ENCODE data around the gene TAGLN2. TPM values are rescaled to one million over a fixed set of nuclear protein-coding genes. Genes with fewer than 3 reads are reported as not detected.
A peak's percentile ranks its signal among the peaks of the same experiment; 100 is the strongest.

The TAGLN2 gene
- polyA plus RNA-seq, 3 donors = 658 to 1,259 (median 918) TPM

DNA sequence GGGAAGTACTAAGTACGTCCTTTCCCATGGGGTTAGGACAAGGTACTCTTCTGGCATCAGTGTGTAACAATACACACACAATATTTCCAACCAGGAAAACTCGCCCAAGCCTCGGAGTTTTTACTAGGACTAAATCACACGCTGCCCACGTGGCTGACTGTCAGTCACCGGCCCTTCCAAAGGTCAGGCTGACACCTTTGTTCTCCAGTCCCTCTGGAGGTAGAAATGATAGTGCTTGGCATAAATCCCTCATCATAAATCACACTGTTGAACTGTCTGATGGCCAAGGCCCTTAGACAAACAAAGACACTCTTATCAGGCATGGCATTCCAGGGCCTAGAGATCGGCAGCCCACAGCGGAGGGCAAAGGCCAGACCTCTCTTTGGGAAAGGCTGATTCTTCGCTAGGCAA lies 45.6 kb upstream of the TAGLN2 start:
- H3K27ac Mint-ChIP-seq = no peak overlapping the region
- H3K4me3 Mint-ChIP-seq = no peak overlapping the region
- Histone ChIP-seq H3K4me1 (ENCODE audit: control insufficient read depth in 1 of 2, insufficient read depth in 2 of 2, low read length in 2 of 2) (peaks cover 9 to 11% of the 10 kb centered on the region in 2 donors), H2AFZ (ENCODE audit: insufficient read depth, low read depth, low read length, poor library complexity, severe bottlenecking) (no peak overlapping the region), H3K4me2 (replicated peaks; ENCODE audit: extremely low read depth, low read length, poor library complexity, severe bottlenecking) (no peak overlapping the region), H3K4me3 (replicated peaks in 1 of 3; ENCODE audit: low read depth in 2 of 3, low read length in 3 of 3) (no peak overlapping the region), H3K79me2 (ENCODE audit: insufficient read depth, low read length) (no peaks in the 10 kb centered on the region), H3K27me3 (ENCODE audit: control insufficient read depth in 2 of 2, insufficient read depth in 2 of 2, low read length in 2 of 2) (peaks cover 0 to 11% of the 10 kb centered on the region in 2 donors), H3K36me3 (replicated peaks in 1 of 2; ENCODE audit: control insufficient read depth in 1 of 2, insufficient read depth in 2 of 2, low read length in 2 of 2) (no peaks in the 10 kb centered on the region), H3K9me3 (replicated peaks in 1 of 2; ENCODE audit: control insufficient read depth in 1 of 2, insufficient read depth in 1 of 2, low read length in 2 of 2) (no peaks in the 10 kb centered on the region), H3K9ac (ENCODE audit: insufficient read depth, low read length, poor library complexity, severe bottlenecking) (no peak overlapping the region), H3K27ac (ENCODE audit: low read depth in 1 of 2, low read length in 2 of 2) (no peak overlapping the region), H4K20me1 (ENCODE audit: insufficient read depth, low read length) (no peaks in the 10 kb centered on the region)
- peaks cover 0 to 3% (median 0%) of the 10 kb centered on the region in 7 donors for H3K9me3 Mint-ChIP-seq
- intact Hi-C loops (cut with micrococcal nuclease) = no loop called here
- H3K36me3 Mint-ChIP-seq = no peaks in the 10 kb centered on the region
- H3K27me3 Mint-ChIP-seq (ENCODE audit: low read depth in 3 of 3) = peaks cover 0 to 7% (median 0%) of the 10 kb centered on the region in 3 donors
- peaks cover 7% of the 10 kb centered on the region for H3K4me1 Mint-ChIP-seq
- TF ChIP-seq, protein P1, sequence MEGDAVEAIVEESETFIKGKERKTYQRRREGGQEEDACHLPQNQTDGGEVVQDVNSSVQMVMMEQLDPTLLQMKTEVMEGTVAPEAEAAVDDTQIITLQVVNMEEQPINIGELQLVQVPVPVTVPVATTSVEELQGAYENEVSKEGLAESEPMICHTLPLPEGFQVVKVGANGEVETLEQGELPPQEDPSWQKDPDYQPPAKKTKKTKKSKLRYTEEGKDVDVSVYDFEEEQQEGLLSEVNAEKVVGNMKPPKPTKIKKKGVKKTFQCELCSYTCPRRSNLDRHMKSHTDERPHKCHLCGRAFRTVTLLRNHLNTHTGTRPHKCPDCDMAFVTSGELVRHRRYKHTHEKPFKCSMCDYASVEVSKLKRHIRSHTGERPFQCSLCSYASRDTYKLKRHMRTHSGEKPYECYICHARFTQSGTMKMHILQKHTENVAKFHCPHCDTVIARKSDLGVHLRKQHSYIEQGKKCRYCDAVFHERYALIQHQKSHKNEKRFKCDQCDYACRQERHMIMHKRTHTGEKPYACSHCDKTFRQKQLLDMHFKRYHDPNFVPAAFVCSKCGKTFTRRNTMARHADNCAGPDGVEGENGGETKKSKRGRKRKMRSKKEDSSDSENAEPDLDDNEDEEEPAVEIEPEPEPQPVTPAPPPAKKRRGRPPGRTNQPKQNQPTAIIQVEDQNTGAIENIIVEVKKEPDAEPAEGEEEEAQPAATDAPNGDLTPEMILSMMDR (IDR thresholded peaks at IDR 0.05) = no peak
- no CpG with 5 or more reads among the region's 9 CpGs for WGBS (ENCODE audit: insufficient coverage)
- DNase-seq = no peak

DNA sequence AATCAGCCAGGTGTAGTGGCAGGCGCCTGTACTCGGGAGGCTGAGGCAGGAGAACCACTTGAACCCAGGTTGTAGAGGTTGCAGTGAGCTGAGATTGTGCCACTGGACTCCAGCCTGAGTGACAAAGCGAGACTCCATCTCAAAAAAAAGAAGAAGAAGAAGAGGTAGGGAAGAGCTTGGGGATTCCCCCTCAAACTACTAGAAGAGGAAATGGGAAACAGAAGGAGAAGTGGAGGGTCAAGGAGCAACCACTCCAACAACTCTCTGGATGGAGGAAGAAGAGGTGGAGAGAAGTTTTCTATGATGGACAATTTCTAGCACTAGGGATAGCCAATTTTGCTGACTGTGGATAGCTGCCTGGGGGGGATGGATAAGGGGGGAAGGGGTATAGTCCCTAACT lies 43.6 kb upstream of the TAGLN2 start:
- Histone ChIP-seq H3K9me3 (replicated peaks in 1 of 2; ENCODE audit: control insufficient read depth in 1 of 2, insufficient read depth in 1 of 2, low read length in 2 of 2) (no peaks in the 10 kb centered on the region), H3K27ac (ENCODE audit: low read depth in 1 of 2, low read length in 2 of 2) (no peak overlapping the region), H3K9ac (ENCODE audit: insufficient read depth, low read length, poor library complexity, severe bottlenecking) (no peak overlapping the region), H2AFZ (ENCODE audit: insufficient read depth, low read depth, low read length, poor library complexity, severe bottlenecking) (no peak overlapping the region), H4K20me1 (ENCODE audit: insufficient read depth, low read length) (no peaks in the 10 kb centered on the region), H3K4me3 (replicated peaks in 1 of 3; ENCODE audit: low read depth in 2 of 3, low read length in 3 of 3) (no peak overlapping the region), H3K36me3 (replicated peaks in 1 of 2; ENCODE audit: control insufficient read depth in 1 of 2, insufficient read depth in 2 of 2, low read length in 2 of 2) (no peaks in the 10 kb centered on the region), H3K4me2 (replicated peaks; ENCODE audit: extremely low read depth, low read length, poor library complexity, severe bottlenecking) (no peak overlapping the region), H3K4me1 (ENCODE audit: control insufficient read depth in 1 of 2, insufficient read depth in 2 of 2, low read length in 2 of 2) (peaks cover 9 to 11% of the 10 kb centered on the region in 2 donors), H3K27me3 (ENCODE audit: control insufficient read depth in 2 of 2, insufficient read depth in 2 of 2, low read length in 2 of 2) (peaks cover 0 to 3% of the 10 kb centered on the region in 2 donors), H3K79me2 (ENCODE audit: insufficient read depth, low read length) (no peaks in the 10 kb centered on the region)
- Mint-ChIP-seq H3K4me1 (peaks cover 7% of the 10 kb centered on the region), H3K27ac (peak overlapping the region in 1 of 7 donors; percentile 16), H3K36me3 (no peaks in the 10 kb centered on the region), H3K4me3 (no peak overlapping the region), H3K9me3 (peaks cover 0 to 3% (median 0%) of the 10 kb centered on the region in 7 donors), H3K27me3 (ENCODE audit: low read depth in 3 of 3) (peaks cover 0 to 10% (median 2%) of the 10 kb centered on the region in 3 donors)
- peak in 1 of 3 donors; percentile 78 for DNase-seq
- WGBS (ENCODE audit: insufficient coverage) = no CpG with 5 or more reads among the region's 3 CpGs
- intact Hi-C loops (cut with micrococcal nuclease) = no loop called here
- TF ChIP-seq, protein P1 (IDR thresholded peaks at IDR 0.05) = no peak

Data from CD14-positive monocyte (primary cell).